BJ (cell line): ENCODE data around the gene CYP4B1. TPM values are rescaled to one million over a fixed set of nuclear protein-coding genes. Genes with fewer than 3 reads are reported as not detected.
"Not testable (repeated sequence)": the region's sequence is repeated elsewhere in the genome, so short reads cannot be mapped to it uniquely, and the experiment has no call there.

ENCODE experiments used
- CTCF ChIA-PET: fragments of 350-600 bp; formaldehyde crosslinking; extraction: SDS; loops from one replicate; lab custom pipeline; 2021; ENCODE audit warnings: antibody characterized with exemption, inconsistent platforms; lab: Yijun Ruan, JAX
- POLR2A ChIA-PET: fragments of 300-600 bp; sonication (Branson Sonifier 250); formaldehyde crosslinking; extraction: SDS; loops from one replicate; lab custom pipeline; 2021; ENCODE audit warnings: antibody characterized with exemption; lab: Charles Lee
- DNase-seq: peaks from one replicate; pipeline ENCODE4 v3.0.0-alpha.2; 2011; ENCODE audit warnings: low read depth
- H3K27me3 ChIP-seq: 2 replicates; pipeline ENCODE4 v1.6.0; 2011; ENCODE audit warnings: low read length; ENCODE audit not compliant: control insufficient read depth, insufficient read depth
- H3K36me3 ChIP-seq: 2 replicates; pipeline ENCODE4 v1.5.1; 2011; ENCODE audit warnings: low read length; ENCODE audit not compliant: control insufficient read depth, insufficient read depth
- H3K4me3 ChIP-seq: 2 replicates; pipeline ENCODE4 v1.5.1; 2011; ENCODE audit warnings: low read depth, mild to moderate bottlenecking, control low read depth, low read length
- polyA minus RNA-seq: library from RNA; depleted of rRNA, polyadenylated mRNA; stranded (reverse); fragments of >200 nt; gene quantifications from 2 replicates; pipeline ENCODE4 v1.2.3, GENCODE V29; 2011; rRNA and poly(A)+ RNA removed
- polyA plus RNA-seq: library from polyadenylated mRNA; depleted of rRNA; stranded (reverse); fragments of >200 nt; gene quantifications from 2 replicates; pipeline ENCODE4 v1.2.3, GENCODE V29; 2011; rRNA removed
- TF ChIP-seq, protein P1 (sequence below): IDR thresholded peaks from 2 replicates; pipeline ENCODE4 v1.5.1; 2011; ENCODE audit warnings: low read depth, mild to moderate bottlenecking, control low read depth, inconsistent platforms, low read length, moderate library complexity; ENCODE audit not compliant: insufficient read depth

CYP4B1 gene
- not detected in 2 replicates for polyA plus RNA-seq
- polyA minus RNA-seq, result not detected in 2 replicates

DNA sequence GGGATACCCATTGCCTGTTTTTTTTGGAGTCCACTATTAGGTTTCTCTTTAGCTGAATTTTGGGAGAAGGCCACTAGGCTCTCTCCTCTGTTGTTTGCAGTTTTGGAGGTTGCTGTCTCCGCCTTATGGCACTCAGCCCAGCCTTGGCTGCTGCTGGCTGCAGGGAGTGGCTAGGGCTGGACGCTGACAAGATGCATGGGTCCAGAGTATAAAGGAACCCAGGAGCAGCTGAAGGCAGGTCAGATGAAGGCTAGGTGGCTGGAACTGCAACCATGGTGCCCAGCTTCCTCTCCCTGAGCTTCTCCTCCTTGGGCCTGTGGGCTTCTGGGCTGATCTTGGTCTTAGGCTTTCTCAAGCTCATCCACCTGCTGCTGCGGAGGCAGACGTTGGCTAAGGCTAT is at the start of gene CYP4B1:
Gene CYP4B1 (plus strand): TSS at position 237 of the 400 bp plus-strand sequence. CDS start 36 bp downstream, at position 273.
- no peaks in the 10 kb centered on the region for H3K36me3 ChIP-seq
- H3K4me3 ChIP-seq, result no peak within 1 kb of the TSS
- TF ChIP-seq, protein P1, sequence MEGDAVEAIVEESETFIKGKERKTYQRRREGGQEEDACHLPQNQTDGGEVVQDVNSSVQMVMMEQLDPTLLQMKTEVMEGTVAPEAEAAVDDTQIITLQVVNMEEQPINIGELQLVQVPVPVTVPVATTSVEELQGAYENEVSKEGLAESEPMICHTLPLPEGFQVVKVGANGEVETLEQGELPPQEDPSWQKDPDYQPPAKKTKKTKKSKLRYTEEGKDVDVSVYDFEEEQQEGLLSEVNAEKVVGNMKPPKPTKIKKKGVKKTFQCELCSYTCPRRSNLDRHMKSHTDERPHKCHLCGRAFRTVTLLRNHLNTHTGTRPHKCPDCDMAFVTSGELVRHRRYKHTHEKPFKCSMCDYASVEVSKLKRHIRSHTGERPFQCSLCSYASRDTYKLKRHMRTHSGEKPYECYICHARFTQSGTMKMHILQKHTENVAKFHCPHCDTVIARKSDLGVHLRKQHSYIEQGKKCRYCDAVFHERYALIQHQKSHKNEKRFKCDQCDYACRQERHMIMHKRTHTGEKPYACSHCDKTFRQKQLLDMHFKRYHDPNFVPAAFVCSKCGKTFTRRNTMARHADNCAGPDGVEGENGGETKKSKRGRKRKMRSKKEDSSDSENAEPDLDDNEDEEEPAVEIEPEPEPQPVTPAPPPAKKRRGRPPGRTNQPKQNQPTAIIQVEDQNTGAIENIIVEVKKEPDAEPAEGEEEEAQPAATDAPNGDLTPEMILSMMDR, result no peak
- CTCF ChIA-PET, result interaction anchor here (0.5 to 1.6 kb wide), 2 partner anchors 26 to 34 kb away, joined by 3 read pairs; no protein-coding TSS in a partner anchor
- no peak for DNase-seq
- POLR2A ChIA-PET, result no interaction called here
- H3K27me3 ChIP-seq, result no peaks in the 10 kb centered on the region

DNA sequence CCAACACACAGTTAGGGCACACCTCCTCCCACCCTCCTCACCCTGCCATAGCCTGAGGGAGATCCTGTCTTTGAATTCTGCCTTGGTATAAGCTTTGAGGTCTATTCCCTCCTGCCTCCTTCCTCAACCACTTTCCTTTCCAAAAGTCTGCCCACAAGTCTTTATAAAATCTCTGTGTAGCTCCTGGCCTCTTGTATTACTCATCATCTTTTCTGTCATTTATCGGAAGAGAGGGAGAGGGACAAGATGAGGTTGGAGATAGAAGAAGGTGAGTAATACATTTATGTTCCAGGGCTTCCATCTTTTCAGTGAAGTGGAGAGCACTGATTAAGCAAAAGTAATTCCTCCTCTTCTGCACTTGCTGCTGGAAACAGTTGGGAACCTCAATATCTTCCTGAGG is 49.4 kb upstream of the CYP4B1 start:
- TF ChIP-seq, protein P1, result no peak
- no peak for DNase-seq
- POLR2A ChIA-PET, result no interaction called here

DNA sequence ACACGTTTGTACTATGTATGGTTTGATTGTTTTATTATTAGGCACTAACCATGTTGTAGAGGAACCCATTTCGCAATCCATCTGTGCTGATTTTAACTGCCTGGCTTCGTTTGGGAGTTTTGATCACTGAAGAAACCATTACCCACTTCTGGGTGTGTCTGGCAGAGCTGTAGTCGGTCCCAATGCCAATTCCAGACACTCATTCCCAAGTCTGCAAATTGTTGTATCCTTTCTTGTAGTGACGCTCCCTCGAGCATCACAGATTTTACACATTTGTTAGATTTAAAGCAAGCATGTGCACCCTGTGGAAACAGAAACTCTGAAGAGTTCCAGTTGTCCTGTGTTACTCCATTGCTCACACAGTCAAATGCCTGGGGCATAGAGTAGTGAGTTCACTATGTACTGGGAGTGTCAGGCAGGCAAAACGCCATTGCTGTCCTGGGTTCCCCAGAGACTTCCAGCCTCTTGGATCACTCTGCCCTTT is 48.9 kb upstream of the CYP4B1 start:
- ChIA-PET POLR2A (no interaction called here), CTCF (interaction anchor here (0.6 kb wide), 1 partner anchor 902 kb away, joined by 3 read pairs; no protein-coding TSS in a partner anchor)
- H3K36me3 ChIP-seq, result no peaks in the 10 kb centered on the region
- H3K27me3 ChIP-seq, result no peaks in the 10 kb centered on the region; the same call in 1 of the 2 replicates
- TF ChIP-seq, protein P1, result no peak
- DNase-seq, result no peak
- no peak overlapping the region for H3K4me3 ChIP-seq

More for the DNA sequence above, 49.4 kb upstream of the CYP4B1 start:
- CTCF ChIA-PET, result interaction anchor here (0.6 kb wide), 1 partner anchor 903 kb away, joined by 3 read pairs; no protein-coding TSS in a partner anchor
- H3K36me3 ChIP-seq, result no peaks in the 10 kb centered on the region
- H3K4me3 ChIP-seq, result no peak overlapping the region
- H3K27me3 ChIP-seq, result no peaks in the 10 kb centered on the region; the same call in 1 of the 2 replicates

DNA sequence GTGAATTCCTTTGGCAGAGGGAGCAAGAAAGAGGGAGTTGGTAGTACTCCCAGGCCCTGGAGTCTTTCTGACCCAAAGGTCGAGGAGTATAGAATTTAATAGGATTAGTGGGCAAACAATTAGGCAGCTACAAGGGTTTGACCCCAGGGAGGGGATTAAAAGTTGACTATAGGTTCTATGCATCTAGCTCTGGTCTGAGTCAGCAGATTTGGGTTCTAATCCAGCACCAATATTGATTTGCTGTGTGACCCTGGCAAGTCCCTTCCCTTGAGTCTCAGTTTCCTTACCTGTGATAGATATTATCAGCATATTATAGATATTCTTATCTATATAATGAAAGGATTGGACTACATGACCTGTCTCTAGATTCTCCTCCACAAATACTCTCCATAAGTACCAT is 44.9 kb upstream of the CYP4B1 start:
- H3K4me3 ChIP-seq, result no peak overlapping the region
- no peaks in the 10 kb centered on the region; the same call in 1 of the 2 replicates for H3K27me3 ChIP-seq
- no peak for DNase-seq
- TF ChIP-seq, protein P1, result no peak
- no peaks in the 10 kb centered on the region for H3K36me3 ChIP-seq
- ChIA-PET POLR2A (no interaction called here), CTCF (interaction anchor here (1.0 kb wide), 1 partner anchor 31 kb away, joined by 4 read pairs; no protein-coding TSS in a partner anchor)

DNA sequence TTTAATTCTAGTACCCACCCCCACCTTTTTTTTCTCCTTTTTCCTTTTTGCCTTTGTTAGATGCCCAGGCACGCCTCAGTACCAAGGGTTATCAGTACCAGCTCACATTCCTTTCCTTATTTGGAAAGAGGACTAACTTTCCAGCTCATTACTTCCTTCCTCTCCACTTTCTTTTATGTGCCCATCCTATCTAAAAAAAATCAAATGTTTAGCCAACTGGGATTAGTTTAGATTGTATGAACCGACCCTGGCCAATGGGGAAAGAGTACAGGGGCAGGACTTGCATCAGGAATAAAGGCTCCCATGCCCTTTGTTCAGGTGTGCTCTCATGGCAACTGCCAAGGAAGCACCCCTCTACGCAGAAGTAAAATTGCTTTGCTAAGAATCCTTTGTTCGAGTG is 44.1 kb upstream of the CYP4B1 start:
- H3K27me3 ChIP-seq, CTCF ChIA-PET, H3K36me3 ChIP-seq, DNase-seq, H3K4me3 ChIP-seq, POLR2A ChIA-PET: not testable (repeated sequence)

DNA sequence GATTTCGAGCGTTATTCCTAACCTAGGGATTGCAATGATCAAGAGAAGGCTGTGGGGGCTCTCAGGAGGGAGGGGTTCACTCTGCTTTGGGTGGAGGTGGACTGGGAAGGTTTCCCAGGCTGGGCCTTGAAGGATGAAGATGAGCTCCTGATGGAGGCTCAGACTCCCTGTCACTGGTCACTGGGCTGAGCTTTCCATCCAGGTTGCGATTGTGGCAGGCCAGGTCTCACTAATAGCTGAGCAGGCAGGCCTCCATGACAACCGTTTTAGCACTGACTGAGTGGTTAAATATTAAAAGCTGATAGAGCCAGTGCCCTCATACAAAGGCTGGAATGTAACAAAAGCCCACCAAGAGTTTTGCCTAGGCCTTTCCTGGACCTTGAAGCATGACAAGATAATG is 43.7 kb upstream of the CYP4B1 start:
- H3K27me3 ChIP-seq, result no peaks in the 10 kb centered on the region; the same call in 1 of the 2 replicates
- DNase-seq, result no peak
- POLR2A ChIA-PET, result no interaction called here
- CTCF ChIA-PET, result no interaction called here
- H3K4me3 ChIP-seq, result no peak overlapping the region
- TF ChIP-seq, protein P1, result no peak
- no peaks in the 10 kb centered on the region for H3K36me3 ChIP-seq
